Left renal pelvis (tissue), 4 donors: ENCODE data around the gene EPM2A. TPM values are rescaled to one million over a fixed set of nuclear protein-coding genes. Genes with fewer than 3 reads are reported as not detected.

Experiments
- DNase-seq, 4 donors: peaks; one replicate each; pipeline ENCODE4 v3.0.0-alpha.2; 2013; ENCODE audit warnings: low read depth in 4 of 4, low spot score in 3 of 4
- polyA plus RNA-seq, 4 donors: library from polyadenylated mRNA; unstranded; fragments of 120-200 nt; gene quantifications; one replicate each; pipeline ENCODE4 v1.2.1, GENCODE V29; 2013; ENCODE audit not compliant: insufficient read length in 4 of 4

EPM2A gene
- polyA plus RNA-seq, 4 donors, result 8.3 to 14.7 (median 14.0) TPM

- DNase-seq, result no peak
Observed at GRCh38 chr6:145620088-145620487, 115.2 kb downstream of the EPM2A start.

DNA sequence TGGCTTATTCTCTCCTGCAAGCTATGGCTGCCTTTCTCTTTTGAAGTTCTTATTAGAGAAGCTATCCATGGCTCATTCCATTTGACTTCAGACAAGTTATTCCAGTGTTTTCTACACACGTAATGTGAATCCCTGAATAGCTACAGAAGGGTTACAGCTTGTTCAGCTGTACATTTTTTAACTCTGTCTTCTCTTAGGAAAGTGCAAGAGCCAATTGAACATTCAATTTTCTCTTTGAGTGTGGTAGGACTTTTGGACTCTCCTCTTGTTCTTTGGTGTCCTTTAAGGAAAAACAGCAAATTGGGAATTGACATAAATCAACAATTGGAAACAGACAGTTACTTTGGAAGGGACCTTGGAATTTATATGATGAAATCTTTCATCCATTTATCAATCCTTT, 125.8 kb downstream of the EPM2A start:
- DNase-seq, result no peak

GRCh38 chr6:145608850-145609249, 126.5 kb downstream of the EPM2A start:
- no peak for DNase-seq

GRCh38 chr6:145603991-145604390, 131.3 kb downstream of the EPM2A start:
- DNase-seq, result no peak

- no peak for DNase-seq
Observed at GRCh38 chr6:145603424-145603833, 131.9 kb downstream of the EPM2A start.

DNA sequence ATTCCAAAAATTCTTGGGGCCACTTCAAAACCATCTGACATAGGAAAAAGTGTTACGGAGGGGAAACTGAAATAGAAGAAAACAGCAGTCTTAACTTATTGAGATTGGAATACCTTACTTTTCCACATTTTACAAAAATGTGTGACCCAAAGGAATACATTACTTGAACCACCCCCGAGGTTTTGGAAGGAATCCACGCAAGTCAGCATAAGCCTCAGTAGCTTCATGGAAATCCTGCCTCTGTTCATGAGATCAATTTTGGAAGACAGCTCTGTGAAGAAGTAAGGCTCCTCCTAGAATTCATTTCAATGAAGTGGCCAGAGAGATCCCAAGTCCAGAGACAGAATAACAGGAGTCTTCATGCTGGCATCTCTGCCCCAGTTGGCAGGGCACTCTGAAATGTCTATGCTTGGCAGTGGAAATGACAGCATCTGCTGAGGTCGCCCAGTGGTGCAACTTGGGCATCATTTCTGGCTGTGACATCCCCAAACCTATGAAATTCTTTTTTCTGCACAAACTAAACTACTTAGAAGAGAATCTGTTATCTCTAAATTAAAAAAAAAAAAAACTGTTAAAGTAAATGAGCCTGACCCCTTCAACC, 132.5 kb downstream of the EPM2A start:
- no peak for DNase-seq

- DNase-seq, result no peak
Observed at GRCh38 chr6:145601397-145601796, 133.9 kb downstream of the EPM2A start.

DNA sequence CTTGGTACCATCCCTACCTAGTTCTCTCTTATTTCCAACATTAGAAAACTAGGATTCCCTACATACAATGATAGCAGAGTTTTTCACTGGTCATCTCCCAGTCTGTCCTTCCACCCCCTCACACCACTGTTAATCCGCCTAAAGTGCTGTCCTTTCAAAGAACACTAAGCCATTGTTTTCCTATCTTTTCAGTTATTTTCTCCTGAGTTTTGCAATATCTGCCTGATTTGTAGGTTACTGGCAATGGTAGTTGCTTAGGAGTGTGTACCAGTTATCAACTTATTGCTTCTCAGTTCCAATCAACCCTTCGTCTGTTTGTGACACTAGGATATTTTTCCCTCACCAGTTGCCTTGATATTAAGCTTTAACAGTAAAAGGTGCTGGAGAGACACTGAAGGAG, 135.0 kb downstream of the EPM2A start:
- no peak for DNase-seq

GRCh38 chr6:145588981-145589380, 146.3 kb downstream of the EPM2A start:
- no peak for DNase-seq

- DNase-seq, result no peak
Observed at GRCh38 chr6:145587334-145587733, 148.0 kb downstream of the EPM2A start.

DNA sequence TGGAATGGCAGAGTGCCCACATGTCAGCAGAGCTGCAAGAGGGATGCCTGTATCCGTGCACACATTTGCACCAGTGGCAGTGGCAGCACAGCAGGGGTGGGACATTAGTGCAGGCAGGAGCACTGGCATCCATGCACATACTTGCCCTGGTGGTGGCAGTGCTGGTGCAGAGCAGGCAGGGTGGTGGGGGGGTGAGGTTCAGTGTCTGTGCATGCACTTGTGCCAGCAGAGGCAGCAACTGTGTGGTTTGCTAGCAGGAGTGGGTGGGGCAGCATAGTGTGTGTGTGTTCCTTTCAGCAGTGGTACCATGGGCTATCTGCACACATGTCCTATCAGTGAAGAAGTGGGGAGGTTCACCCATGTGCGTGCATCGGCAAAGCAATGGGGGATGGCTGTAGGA, 151.6 kb downstream of the EPM2A start:
- no peak for DNase-seq

Other genes starting within 250 kb of the EPM2A start
- gene FBXO30, start 79.3 kb upstream of the EPM2A start, polyA plus RNA-seq, result 10 to 100 TPM; 10.9 to 15.2 (median 11.9) TPM
- 10 to 100 TPM; 17.7 to 24.1 (median 23.3) TPM for gene SHPRH, start 228.8 kb upstream of the EPM2A start, polyA plus RNA-seq